AG09319 (cell line): ENCODE data around the gene KCNJ6.
"Not testable (repeated sequence)": the region's sequence is repeated elsewhere in the genome, so short reads cannot be mapped to it uniquely, and the experiment has no call there.

Experiments
- DNase-seq: peaks from one replicate; pipeline ENCODE4 v3.0.0-alpha.2; 2010; ENCODE audit warnings: low read depth; ENCODE audit errors: extremely low read depth
- TF ChIP-seq, protein P1 (sequence below): IDR thresholded peaks from 2 replicates; pipeline ENCODE4 v1.5.1; 2011; ENCODE audit warnings: low read depth, mild to moderate bottlenecking, inconsistent platforms, low read length, moderate library complexity

Gene KCNJ6

DNA sequence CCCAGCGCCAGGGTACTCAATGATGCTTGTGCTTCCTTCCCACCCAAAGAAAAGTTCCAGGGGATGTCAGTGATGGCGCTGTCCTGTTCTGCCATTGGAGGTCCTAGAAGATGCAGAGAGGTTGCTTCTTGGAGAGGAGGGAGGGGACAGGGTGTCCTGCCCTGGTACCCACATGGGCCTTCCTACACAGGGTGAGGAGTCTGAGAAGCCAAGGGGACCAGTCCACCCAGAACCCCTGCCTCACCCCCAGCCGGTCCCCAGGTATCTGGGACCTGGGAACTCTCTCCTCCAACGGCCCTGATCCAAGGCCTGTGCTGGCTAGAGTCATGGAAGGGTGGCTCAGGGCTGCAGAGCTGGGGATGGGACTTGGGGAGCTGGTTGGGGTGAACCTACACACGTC lies 259.4 kb downstream of the KCNJ6 start:
- TF ChIP-seq, protein P1, sequence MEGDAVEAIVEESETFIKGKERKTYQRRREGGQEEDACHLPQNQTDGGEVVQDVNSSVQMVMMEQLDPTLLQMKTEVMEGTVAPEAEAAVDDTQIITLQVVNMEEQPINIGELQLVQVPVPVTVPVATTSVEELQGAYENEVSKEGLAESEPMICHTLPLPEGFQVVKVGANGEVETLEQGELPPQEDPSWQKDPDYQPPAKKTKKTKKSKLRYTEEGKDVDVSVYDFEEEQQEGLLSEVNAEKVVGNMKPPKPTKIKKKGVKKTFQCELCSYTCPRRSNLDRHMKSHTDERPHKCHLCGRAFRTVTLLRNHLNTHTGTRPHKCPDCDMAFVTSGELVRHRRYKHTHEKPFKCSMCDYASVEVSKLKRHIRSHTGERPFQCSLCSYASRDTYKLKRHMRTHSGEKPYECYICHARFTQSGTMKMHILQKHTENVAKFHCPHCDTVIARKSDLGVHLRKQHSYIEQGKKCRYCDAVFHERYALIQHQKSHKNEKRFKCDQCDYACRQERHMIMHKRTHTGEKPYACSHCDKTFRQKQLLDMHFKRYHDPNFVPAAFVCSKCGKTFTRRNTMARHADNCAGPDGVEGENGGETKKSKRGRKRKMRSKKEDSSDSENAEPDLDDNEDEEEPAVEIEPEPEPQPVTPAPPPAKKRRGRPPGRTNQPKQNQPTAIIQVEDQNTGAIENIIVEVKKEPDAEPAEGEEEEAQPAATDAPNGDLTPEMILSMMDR: no peak

GRCh38 chr21:37655611-37656300 lies 260.5 kb downstream of the KCNJ6 start:
- TF ChIP-seq, protein P1: no peak
- no peak for DNase-seq

More for the DNA sequence above, 259.4 kb downstream of the KCNJ6 start:
- no peak for DNase-seq

GRCh38 chr21:37654596-37654995 lies 261.7 kb downstream of the KCNJ6 start:
- TF ChIP-seq, protein P1: no peak
- no peak for DNase-seq

- DNase-seq: no peak
- TF ChIP-seq, protein P1: no peak
Measured at GRCh38 chr21:37653201-37653600, 263.1 kb downstream of the KCNJ6 start.

- DNase-seq: no peak
- TF ChIP-seq, protein P1: no peak
Measured at GRCh38 chr21:37647781-37648180, 268.5 kb downstream of the KCNJ6 start.

DNA sequence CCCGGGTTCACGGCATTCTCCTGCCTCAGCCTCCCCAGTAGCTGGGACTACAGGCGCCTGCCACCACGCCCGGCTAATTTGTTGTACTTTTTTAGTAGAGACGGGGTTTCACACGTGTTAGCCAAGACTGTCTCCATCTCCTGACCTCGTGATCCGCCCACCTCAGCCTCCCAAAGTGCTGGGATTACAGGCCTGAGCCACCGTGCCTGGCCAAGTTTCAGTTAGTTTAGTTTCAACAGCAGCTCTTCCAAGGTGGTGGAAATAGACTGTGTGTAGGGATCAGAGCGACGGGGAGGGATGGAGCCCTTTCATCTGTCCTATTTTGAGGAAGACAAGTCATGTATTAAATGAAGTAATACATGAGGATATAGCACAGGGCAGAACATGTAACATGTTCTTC lies 269.5 kb downstream of the KCNJ6 start:
- not testable (repeated sequence) for DNase-seq

DNA sequence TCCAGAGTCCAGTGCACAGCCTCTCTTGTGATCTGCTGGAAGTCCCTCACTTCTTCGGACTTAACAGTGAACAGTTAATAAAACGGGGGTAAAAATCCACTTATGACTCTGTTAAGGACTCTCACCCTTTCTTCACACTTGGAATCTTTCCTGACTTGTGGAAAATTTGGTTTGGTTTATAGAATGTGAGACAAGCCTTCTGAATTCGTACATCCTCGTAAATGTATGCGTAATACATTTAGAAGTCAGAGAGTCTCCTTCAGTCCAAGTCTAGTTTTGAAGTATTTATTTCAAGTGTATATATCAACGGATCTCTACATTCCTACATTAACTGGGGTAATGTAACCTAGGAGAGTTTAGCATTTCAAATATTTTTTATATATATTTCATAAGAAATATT lies 270.4 kb downstream of the KCNJ6 start:
- no peak for DNase-seq
- TF ChIP-seq, protein P1: no peak

GRCh38 chr21:37644636-37645035 lies 271.6 kb downstream of the KCNJ6 start:
- DNase-seq: no peak
- TF ChIP-seq, protein P1: no peak

- not testable (repeated sequence) for DNase-seq
Measured at GRCh38 chr21:37643862-37644261, 272.4 kb downstream of the KCNJ6 start.
